K562 (cell line): ENCODE data around the gene ZEB2. TPM values are rescaled to one million over a fixed set of nuclear protein-coding genes. Genes with fewer than 3 reads are reported as not detected.
A peak's percentile ranks its signal among the peaks of the same experiment; 100 is the strongest.

Experiments
- CBFA2T3 ChIP-seq: fragments of 450-650 bp; IDR thresholded peaks from 2 replicates; pipeline ENCODE4 v1.6.1; 2017
- CBX2 ChIP-seq: fragments of 200-600 bp; sonication (generic); IDR thresholded peaks from one replicate; pipeline ENCODE4 v1.6.1; 2012; ENCODE audit warnings: mild to moderate bottlenecking, low read length, inconsistent platforms; ENCODE audit not compliant: insufficient read depth, poor library complexity, severe bottlenecking
- CEBPB ChIP-seq: fragments of 450-650 bp; IDR thresholded peaks from 2 replicates; pipeline ENCODE4 v1.6.1; 2016; ENCODE audit warnings: missing genetic modification characterization, missing compliant biosample characterization
- CSDE1 ChIP-seq, 2 experiments: fragments of 450-650 bp; IDR thresholded peaks; 2 replicates each; pipeline ENCODE4 v1.6.1; 2016; ENCODE audit warnings: mild to moderate bottlenecking in 1 of 2
- FUS ChIP-seq: fragments of 200-400 bp; formaldehyde crosslinking; optimal IDR thresholded peaks from 2 replicates; pipeline ENCODE3; 2017; ENCODE audit warnings: low read depth, low read length
- HNRNPH1 ChIP-seq: fragments of 200-400 bp; formaldehyde crosslinking; optimal IDR thresholded peaks from 2 replicates; pipeline ENCODE3; 2017; ENCODE audit warnings: low read depth, mild to moderate bottlenecking, low read length, moderate library complexity
- HNRNPK ChIP-seq: fragments of 200-400 bp; formaldehyde crosslinking; IDR thresholded peaks from one replicate; pipeline ENCODE4 v1.6.1; 2018; ENCODE audit warnings: mild to moderate bottlenecking, low read depth, low read length; ENCODE audit not compliant: poor library complexity, severe bottlenecking
- MCM3 ChIP-seq: fragments of 450-650 bp; IDR thresholded peaks from 2 replicates; pipeline ENCODE4 v1.6.1; 2016
- MCM7 ChIP-seq, 2 experiments: fragments of 450-650 bp; IDR thresholded peaks; 2 replicates each; pipeline ENCODE4 v1.6.1; 2016 to 2018
- MEF2D ChIP-seq: conservative IDR thresholded peaks from 2 replicates; pipeline ENCODE4 v1.6.1; 2016; ENCODE audit warnings: low read depth, missing genetic modification characterization, missing compliant biosample characterization
- NEUROD1 ChIP-seq: fragments of 150-350 bp; IDR thresholded peaks from 2 replicates; pipeline ENCODE4 v1.6.1; 2014; ENCODE audit warnings: borderline replicate concordance, low read length, low read depth; ENCODE audit not compliant: partially characterized antibody
- TAF15 ChIP-seq: fragments of 200-400 bp; formaldehyde crosslinking; IDR thresholded peaks from 2 replicates; pipeline ENCODE4 v1.6.1; 2017; ENCODE audit warnings: mild to moderate bottlenecking, low read depth, low read length, moderate library complexity
- ZBTB1 ChIP-seq: sonication (generic); formaldehyde crosslinking; IDR thresholded peaks from 2 replicates; pipeline ENCODE4 v1.8.1; 2023; ENCODE audit warnings: missing genetic modification reagents, low read depth, mild to moderate bottlenecking, borderline replicate concordance
- ZC3H11A ChIP-seq: IDR thresholded peaks from 2 replicates; pipeline ENCODE4 v1.6.1; 2012; ENCODE audit warnings: low read depth, low read length, improper control_type of control experiment
- ZNF124 ChIP-seq: sonication (generic); formaldehyde crosslinking; IDR thresholded peaks from 2 replicates; pipeline ENCODE4 v1.8.1; 2022; ENCODE audit warnings: missing genetic modification reagents
- ZNF217 ChIP-seq: sonication (generic); formaldehyde crosslinking; IDR thresholded peaks from 2 replicates; pipeline ENCODE4 v1.8.0; 2022; ENCODE audit warnings: mild to moderate bottlenecking, missing genetic modification reagents
- ZNF436 ChIP-seq: fragments of 250-450, 450-650 bp; sonication (Bioruptor Pico); formaldehyde crosslinking; IDR thresholded peaks from 2 replicates; pipeline ENCODE4 v1.7.0; 2020; ENCODE audit warnings: mild to moderate bottlenecking
- ZNF696 ChIP-seq: fragments of 250-450 bp; sonication (Bioruptor Pico); conservative IDR thresholded peaks from 2 replicates; pipeline ENCODE4 v1.4.0; 2020; ENCODE audit warnings: mild to moderate bottlenecking, moderate library complexity
- ZNF76 ChIP-seq: fragments of 250-450 bp; sonication (Bioruptor Pico); IDR thresholded peaks from 2 replicates; pipeline ENCODE4 v1.4.0; 2020; ENCODE audit warnings: mild to moderate bottlenecking, moderate library complexity, borderline replicate concordance
- ZSCAN29 ChIP-seq: fragments of 450-650 bp; IDR thresholded peaks from 2 replicates; pipeline ENCODE4 v1.6.1; 2017
- polyA plus RNA-seq, 8 experiments: library from polyadenylated mRNA; depleted of rRNA in 4 of 8; stranded (reverse) in 5 of 8; unstranded in 3 of 8; fragments of >200 nt; fragmentation: Nextera tagmentation in 2 of 8; fragmentation: Illumina TruSeq in 1 of 8; extraction: Ambion mirVana in 2 of 8; extraction: Trizol in 1 of 8; gene quantifications; 2 replicates each; pipeline versions ENCODE4 v1.2.1 to v1.2.3, GENCODE V29; 2011 to 2014; ENCODE audit warnings: inconsistent platforms in 1 of 8, missing spikeins in 1 of 8
- total RNA-seq, 7 experiments: library from RNA; depleted of rRNA in 6 of 7; stranded (reverse); fragments of >200 nt in 6 of 7; fragmentation: Illumina TruSeq in 2 of 7; extraction: Trizol in 2 of 7; gene quantifications; 2 replicates each; pipeline versions ENCODE4 v1.2.1 to v1.2.3, GENCODE V29; 2011 to 2021; ENCODE audit warnings: low replicate concordance in 1 of 7
- TF ChIP-seq, protein P1 (sequence below): fragments of 250-450 bp; sonication (Bioruptor Pico); IDR thresholded peaks from 2 replicates; pipeline ENCODE4 v1.4.0; 2020
- TF ChIP-seq, protein P2 (sequence below), 2 experiments: IDR thresholded peaks; 2 replicates each; pipeline ENCODE4 v1.6.1; 2011; ENCODE audit warnings: borderline replicate concordance in 1 of 2, control low read depth in 1 of 2, low read depth in 1 of 2, low read length in 1 of 2, mild to moderate bottlenecking in 1 of 2, mixed read lengths in 1 of 2, moderate library complexity in 1 of 2; ENCODE audit not compliant: insufficient read depth in 1 of 2, insufficient read length in 1 of 2, poor library complexity in 1 of 2, severe bottlenecking in 1 of 2; ENCODE audit errors: extremely low read depth in 1 of 2
- TF ChIP-seq, protein P3 (sequence below), 2 experiments: fragments of 450-650 bp; conservative IDR thresholded peaks; 2 replicates each; pipeline ENCODE4 v1.6.1; 2017; ENCODE audit warnings: mild to moderate bottlenecking in 2 of 2, moderate library complexity in 2 of 2

Gene ZEB2
- total and polyA plus RNA-seq, 9 of the 15 experiments (the other 6 are each of a cell fraction or from before 2014, with no cell fraction given) = 15.1 to 113 (median 72.3) TPM

DNA sequence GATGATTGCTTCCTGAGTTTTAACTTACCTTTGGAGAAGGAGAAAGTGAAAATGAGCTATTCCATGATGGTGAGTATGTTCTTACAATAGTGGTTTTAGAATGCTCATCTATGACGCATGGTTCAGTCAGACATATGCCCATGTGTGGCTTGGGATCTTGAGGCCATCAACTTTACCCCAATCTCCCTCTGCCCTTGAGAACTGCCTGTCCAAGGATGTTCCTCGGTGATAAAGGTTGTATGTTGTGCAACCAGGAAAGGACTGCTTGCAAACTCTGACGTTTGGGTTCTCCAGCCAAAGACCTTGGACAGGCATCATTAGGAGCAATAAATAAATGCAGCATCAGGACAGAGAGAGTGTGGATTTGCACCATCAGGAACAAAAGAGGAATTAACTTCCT, 165.0 kb downstream of the ZEB2 start (continued):
- TF ChIP-seq, protein P1, sequence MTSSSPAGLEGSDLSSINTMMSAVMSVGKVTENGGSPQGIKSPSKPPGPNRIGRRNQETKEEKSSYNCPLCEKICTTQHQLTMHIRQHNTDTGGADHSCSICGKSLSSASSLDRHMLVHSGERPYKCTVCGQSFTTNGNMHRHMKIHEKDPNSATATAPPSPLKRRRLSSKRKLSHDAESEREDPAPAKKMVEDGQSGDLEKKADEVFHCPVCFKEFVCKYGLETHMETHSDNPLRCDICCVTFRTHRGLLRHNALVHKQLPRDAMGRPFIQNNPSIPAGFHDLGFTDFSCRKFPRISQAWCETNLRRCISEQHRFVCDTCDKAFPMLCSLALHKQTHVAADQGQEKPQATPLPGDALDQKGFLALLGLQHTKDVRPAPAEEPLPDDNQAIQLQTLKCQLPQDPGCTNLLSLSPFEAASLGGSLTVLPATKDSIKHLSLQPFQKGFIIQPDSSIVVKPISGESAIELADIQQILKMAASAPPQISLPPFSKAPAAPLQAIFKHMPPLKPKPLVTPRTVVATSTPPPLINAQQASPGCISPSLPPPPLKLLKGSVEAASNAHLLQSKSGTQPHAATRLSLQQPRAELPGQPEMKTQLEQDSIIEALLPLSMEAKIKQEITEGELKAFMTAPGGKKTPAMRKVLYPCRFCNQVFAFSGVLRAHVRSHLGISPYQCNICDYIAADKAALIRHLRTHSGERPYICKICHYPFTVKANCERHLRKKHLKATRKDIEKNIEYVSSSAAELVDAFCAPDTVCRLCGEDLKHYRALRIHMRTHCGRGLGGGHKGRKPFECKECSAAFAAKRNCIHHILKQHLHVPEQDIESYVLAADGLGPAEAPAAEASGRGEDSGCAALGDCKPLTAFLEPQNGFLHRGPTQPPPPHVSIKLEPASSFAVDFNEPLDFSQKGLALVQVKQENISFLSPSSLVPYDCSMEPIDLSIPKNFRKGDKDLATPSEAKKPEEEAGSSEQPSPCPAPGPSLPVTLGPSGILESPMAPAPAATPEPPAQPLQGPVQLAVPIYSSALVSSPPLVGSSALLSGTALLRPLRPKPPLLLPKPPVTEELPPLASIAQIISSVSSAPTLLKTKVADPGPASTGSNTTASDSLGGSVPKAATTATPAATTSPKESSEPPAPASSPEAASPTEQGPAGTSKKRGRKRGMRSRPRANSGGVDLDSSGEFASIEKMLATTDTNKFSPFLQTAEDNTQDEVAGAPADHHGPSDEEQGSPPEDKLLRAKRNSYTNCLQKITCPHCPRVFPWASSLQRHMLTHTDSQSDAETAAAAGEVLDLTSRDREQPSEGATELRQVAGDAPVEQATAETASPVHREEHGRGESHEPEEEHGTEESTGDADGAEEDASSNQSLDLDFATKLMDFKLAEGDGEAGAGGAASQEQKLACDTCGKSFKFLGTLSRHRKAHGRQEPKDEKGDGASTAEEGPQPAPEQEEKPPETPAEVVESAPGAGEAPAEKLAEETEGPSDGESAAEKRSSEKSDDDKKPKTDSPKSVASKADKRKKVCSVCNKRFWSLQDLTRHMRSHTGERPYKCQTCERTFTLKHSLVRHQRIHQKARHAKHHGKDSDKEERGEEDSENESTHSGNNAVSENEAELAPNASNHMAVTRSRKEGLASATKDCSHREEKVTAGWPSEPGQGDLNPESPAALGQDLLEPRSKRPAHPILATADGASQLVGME (CRISPR knock-in tag) = no peak
- TF ChIP-seq ZBTB1 (CRISPR knock-in tag) (no peak), NEUROD1 (no peak), ZNF217 (no peak), ZNF124 (CRISPR knock-in tag) (no peak), HNRNPK (no peak), ZNF76 (CRISPR knock-in tag) (no peak), TAF15 (no peak), CEBPB (tag) (peak; percentile 94), FUS (no peak), ZC3H11A (no peak), CBFA2T3 (peak; percentile 57), HNRNPH1 (no peak), MCM3 (no peak), MEF2D (tag) (no peak), ZSCAN29 (no peak), ZNF436 (no peak), ZNF696 (CRISPR knock-in tag) (no peak), CSDE1 (IDR thresholded peaks at IDR 0.05) (no peak), CBX2 (no peak), MCM7 (IDR thresholded peaks at IDR 0.05) (no peak)
- TF ChIP-seq, protein P2, sequence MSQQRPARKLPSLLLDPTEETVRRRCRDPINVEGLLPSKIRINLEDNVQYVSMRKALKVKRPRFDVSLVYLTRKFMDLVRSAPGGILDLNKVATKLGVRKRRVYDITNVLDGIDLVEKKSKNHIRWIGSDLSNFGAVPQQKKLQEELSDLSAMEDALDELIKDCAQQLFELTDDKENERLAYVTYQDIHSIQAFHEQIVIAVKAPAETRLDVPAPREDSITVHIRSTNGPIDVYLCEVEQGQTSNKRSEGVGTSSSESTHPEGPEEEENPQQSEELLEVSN (IDR thresholded peaks at IDR 0.05; ENCODE audit: borderline replicate concordance in 1 of 2, extremely low read depth in 1 of 2, insufficient read depth in 1 of 2, insufficient read length in 1 of 2, low read depth in 1 of 2, low read length in 1 of 2, poor library complexity in 1 of 2, severe bottlenecking in 1 of 2) = no peak
- TF ChIP-seq, protein P3, sequence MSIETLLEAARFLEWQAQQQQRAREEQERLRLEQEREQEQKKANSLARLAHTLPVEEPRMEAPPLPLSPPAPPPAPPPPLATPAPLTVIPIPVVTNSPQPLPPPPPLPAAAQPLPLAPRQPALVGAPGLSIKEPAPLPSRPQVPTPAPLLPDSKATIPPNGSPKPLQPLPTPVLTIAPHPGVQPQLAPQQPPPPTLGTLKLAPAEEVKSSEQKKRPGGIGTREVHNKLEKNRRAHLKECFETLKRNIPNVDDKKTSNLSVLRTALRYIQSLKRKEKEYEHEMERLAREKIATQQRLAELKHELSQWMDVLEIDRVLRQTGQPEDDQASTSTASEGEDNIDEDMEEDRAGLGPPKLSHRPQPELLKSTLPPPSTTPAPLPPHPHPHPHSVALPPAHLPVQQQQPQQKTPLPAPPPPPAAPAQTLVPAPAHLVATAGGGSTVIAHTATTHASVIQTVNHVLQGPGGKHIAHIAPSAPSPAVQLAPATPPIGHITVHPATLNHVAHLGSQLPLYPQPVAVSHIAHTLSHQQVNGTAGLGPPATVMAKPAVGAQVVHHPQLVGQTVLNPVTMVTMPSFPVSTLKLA (conservative IDR thresholded peaks at IDR 0.05) = no peak
